ENCODE measurements around the gene SEMA5A. TPM values are rescaled to one million over a fixed set of nuclear protein-coding genes. Genes with fewer than 3 reads are reported as not detected.

Gene SEMA5A
- total RNA-seq, 1 donor = 42.3 TPM

GRCh38 chr5:9547122-9547947 lies 1.5 kb upstream of the SEMA5A start:
- TF ChIP-seq CTCF (IDR thresholded peaks at IDR 0.05; ENCODE audit: extremely low read depth, low read depth, low read length) = no peak
- Histone ChIP-seq H3K27ac (ENCODE audit: low read depth, low read length) (peak overlapping the region; percentile 98), H3K79me2 (ENCODE audit: insufficient read depth, low read length) (peaks cover 69% of the 10 kb centered on the region), H3K4me3 (ENCODE audit: insufficient read depth, low read length) (peak overlapping the region; percentile 92), H3K27me3 (ENCODE audit: insufficient read depth, low read length) (no peaks in the 10 kb centered on the region), H2AFZ (ENCODE audit: low read length) (peak overlapping the region; percentile 62), H3K4me2 (ENCODE audit: insufficient read depth, low read length) (peak overlapping the region; percentile 86), H3K9me3 (ENCODE audit: low read depth, low read length) (no peaks in the 10 kb centered on the region), H3K36me3 (ENCODE audit: insufficient read depth, low read length) (peaks cover 37% of the 10 kb centered on the region), H4K20me1 (ENCODE audit: insufficient read depth, low read length) (peaks cover 6% of the 10 kb centered on the region), H3K4me1 (ENCODE audit: insufficient read depth, low read length) (peaks cover 28% of the 10 kb centered on the region)
- DNase-seq (ENCODE audit: insufficient read length, low spot score, missing footprints) = peak; percentile 71

GRCh38 chr5:9545136-9545991 lies 511 bp downstream of the SEMA5A start:
- H4K20me1 ChIP-seq (ENCODE audit: insufficient read depth, low read length) = peaks cover 6% of the 10 kb centered on the region
- peaks cover 40% of the 10 kb centered on the region for H3K4me1 ChIP-seq (ENCODE audit: insufficient read depth, low read length)
- peaks cover 17% of the 10 kb centered on the region for H3K36me3 ChIP-seq (ENCODE audit: insufficient read depth, low read length)
- H3K79me2 ChIP-seq (ENCODE audit: insufficient read depth, low read length) = peaks cover 79% of the 10 kb centered on the region
- peak overlapping the region; percentile 94 for H3K4me2 ChIP-seq (ENCODE audit: insufficient read depth, low read length)
- peak overlapping the region; percentile 92 for H3K4me3 ChIP-seq (ENCODE audit: insufficient read depth, low read length)
- H2AFZ ChIP-seq (ENCODE audit: low read length) = peak overlapping the region; percentile 85
- H3K27ac ChIP-seq (ENCODE audit: low read depth, low read length) = peak overlapping the region; percentile 45
- H3K27me3 ChIP-seq (ENCODE audit: insufficient read depth, low read length) = no peaks in the 10 kb centered on the region
- TF ChIP-seq CTCF (IDR thresholded peaks at IDR 0.05; ENCODE audit: extremely low read depth, low read depth, low read length) = no peak
- no peaks in the 10 kb centered on the region for H3K9me3 ChIP-seq (ENCODE audit: low read depth, low read length)
- DNase-seq (ENCODE audit: insufficient read length, low spot score, missing footprints) = peak; percentile 61

- Histone ChIP-seq H3K79me2 (ENCODE audit: insufficient read depth, low read length) (peaks cover 80% of the 10 kb centered on the region), H3K4me3 (ENCODE audit: insufficient read depth, low read length) (peak overlapping the region; percentile 92), H3K4me2 (ENCODE audit: insufficient read depth, low read length) (peak overlapping the region; percentile 94), H3K27ac (ENCODE audit: low read depth, low read length) (peak overlapping the region; percentile 87), H3K27me3 (ENCODE audit: insufficient read depth, low read length) (no peaks in the 10 kb centered on the region), H3K9me3 (ENCODE audit: low read depth, low read length) (no peaks in the 10 kb centered on the region), H2AFZ (ENCODE audit: low read length) (peak overlapping the region; percentile 86), H3K4me1 (ENCODE audit: insufficient read depth, low read length) (peaks cover 36% of the 10 kb centered on the region), H4K20me1 (ENCODE audit: insufficient read depth, low read length) (peaks cover 3% of the 10 kb centered on the region), H3K36me3 (ENCODE audit: insufficient read depth, low read length) (peaks cover 10% of the 10 kb centered on the region)
- peak; percentile 88 for TF ChIP-seq CTCF (IDR thresholded peaks at IDR 0.05; ENCODE audit: extremely low read depth, low read depth, low read length)
- DNase-seq (ENCODE audit: insufficient read length, low spot score, missing footprints) = peak; percentile 89
Observed at GRCh38 chr5:9544502-9545135, 1.3 kb downstream of the SEMA5A start.

Data from osteoblast (primary cell).